ENCODE results near the gene TMEM38B. TPM values are rescaled to one million over a fixed set of nuclear protein-coding genes. Genes with fewer than 3 reads are reported as not detected.

The TMEM38B gene
- total and polyA plus RNA-seq, 8 donors: 0.87 to 26.8 (median 3.4) TPM

- 42 to 56% (median 51%) methylated on average over 6 of the region's 6 CpGs for WGBS, 5 donors
- intact Hi-C loops (cut with DNase I; ENCODE audit: low total_unique reads): no loop called here
- Histone ChIP-seq H3K4me3 (no peak overlapping the region), H3K4me1 (peaks cover 0 to 3% (median 0%) of the 10 kb centered on the region in 4 donors), H3K36me3 (no peaks in the 10 kb centered on the region), H3K27ac (no peak overlapping the region), H3K9me3 (no peaks in the 10 kb centered on the region), H3K27me3 (no peaks in the 10 kb centered on the region)
- TF ChIP-seq POLR2A (IDR thresholded peaks at IDR 0.05) (no peak), EP300 (IDR thresholded peaks at IDR 0.05) (no peak), POLR2AphosphoS5 (IDR thresholded peaks at IDR 0.05) (no peak)
- TF ChIP-seq, protein P1, sequence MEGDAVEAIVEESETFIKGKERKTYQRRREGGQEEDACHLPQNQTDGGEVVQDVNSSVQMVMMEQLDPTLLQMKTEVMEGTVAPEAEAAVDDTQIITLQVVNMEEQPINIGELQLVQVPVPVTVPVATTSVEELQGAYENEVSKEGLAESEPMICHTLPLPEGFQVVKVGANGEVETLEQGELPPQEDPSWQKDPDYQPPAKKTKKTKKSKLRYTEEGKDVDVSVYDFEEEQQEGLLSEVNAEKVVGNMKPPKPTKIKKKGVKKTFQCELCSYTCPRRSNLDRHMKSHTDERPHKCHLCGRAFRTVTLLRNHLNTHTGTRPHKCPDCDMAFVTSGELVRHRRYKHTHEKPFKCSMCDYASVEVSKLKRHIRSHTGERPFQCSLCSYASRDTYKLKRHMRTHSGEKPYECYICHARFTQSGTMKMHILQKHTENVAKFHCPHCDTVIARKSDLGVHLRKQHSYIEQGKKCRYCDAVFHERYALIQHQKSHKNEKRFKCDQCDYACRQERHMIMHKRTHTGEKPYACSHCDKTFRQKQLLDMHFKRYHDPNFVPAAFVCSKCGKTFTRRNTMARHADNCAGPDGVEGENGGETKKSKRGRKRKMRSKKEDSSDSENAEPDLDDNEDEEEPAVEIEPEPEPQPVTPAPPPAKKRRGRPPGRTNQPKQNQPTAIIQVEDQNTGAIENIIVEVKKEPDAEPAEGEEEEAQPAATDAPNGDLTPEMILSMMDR (IDR thresholded peaks at IDR 0.05): no peak
- DNase-seq: no peak
Observed at GRCh38 chr9:105676351-105676923, 17.9 kb upstream of the TMEM38B start.

DNA sequence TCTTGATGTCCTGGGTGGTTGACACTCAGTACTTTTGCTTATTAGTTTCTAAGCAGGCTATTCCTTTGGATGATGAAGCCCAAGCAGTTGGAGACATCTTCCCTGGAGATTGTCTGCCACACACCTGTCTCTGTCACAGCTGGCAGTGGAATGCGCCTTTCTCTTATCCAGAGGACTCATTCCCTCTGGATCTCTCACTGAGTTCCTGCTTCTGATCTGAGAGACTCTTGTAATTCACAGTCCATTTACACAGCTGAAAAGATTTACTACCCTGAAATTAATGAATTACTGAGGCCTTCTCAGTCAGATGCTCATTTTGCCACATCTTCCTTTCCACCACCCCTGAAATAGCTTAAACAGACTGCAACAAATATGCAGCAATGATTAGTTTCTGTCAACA lies 16.2 kb upstream of the TMEM38B start:
- Histone ChIP-seq H3K9me3 (no peaks in the 10 kb centered on the region), H3K4me1 (no peaks in the 10 kb centered on the region), H3K36me3 (no peaks in the 10 kb centered on the region), H3K4me3 (no peak overlapping the region), H3K27ac (no peak overlapping the region), H3K27me3 (no peaks in the 10 kb centered on the region)
- 93 to 100% (median 96%) methylated on average over 1 of the region's 1 CpG for WGBS, 5 donors
- no peak for DNase-seq
- intact Hi-C loops (cut with DNase I; ENCODE audit: low total_unique reads): no loop called here
- no peak for TF ChIP-seq EP300 (IDR thresholded peaks at IDR 0.05)
- TF ChIP-seq POLR2AphosphoS5 (IDR thresholded peaks at IDR 0.05): no peak
- TF ChIP-seq, protein P1 (IDR thresholded peaks at IDR 0.05): no peak
- no peak for TF ChIP-seq POLR2A (IDR thresholded peaks at IDR 0.05)

DNA sequence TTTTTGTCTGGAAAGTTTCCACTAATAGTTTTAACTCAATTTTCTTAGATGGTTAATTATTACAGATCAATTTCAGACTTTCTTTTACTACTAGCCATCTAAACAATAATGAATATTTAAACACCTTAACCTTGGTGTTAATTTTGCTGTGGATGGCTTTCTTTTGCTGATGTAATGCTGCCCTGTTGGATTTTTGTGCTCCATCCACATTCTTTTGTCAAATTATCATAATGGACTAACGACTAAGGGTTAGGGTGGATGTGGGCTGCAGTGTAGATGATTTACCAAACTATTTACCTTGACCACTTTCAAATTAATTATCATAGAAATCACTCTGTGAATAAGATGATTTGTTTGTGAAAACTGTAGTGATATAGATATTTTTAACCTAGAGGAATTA lies 15.6 kb upstream of the TMEM38B start:
- Histone ChIP-seq H3K4me3 (no peak overlapping the region), H3K4me1 (no peaks in the 10 kb centered on the region), H3K36me3 (no peaks in the 10 kb centered on the region), H3K9me3 (no peaks in the 10 kb centered on the region), H3K27me3 (no peaks in the 10 kb centered on the region), H3K27ac (no peak overlapping the region)
- TF ChIP-seq, protein P1 (IDR thresholded peaks at IDR 0.05): no peak
- TF ChIP-seq EP300 (IDR thresholded peaks at IDR 0.05) (no peak), POLR2A (IDR thresholded peaks at IDR 0.05) (no peak), POLR2AphosphoS5 (IDR thresholded peaks at IDR 0.05) (no peak)
- 30 to 56% (median 41%) methylated on average over 1 of the region's 1 CpG for WGBS, 5 donors
- no peak for DNase-seq
- intact Hi-C loops (cut with DNase I; ENCODE audit: low total_unique reads): no loop called here

DNA sequence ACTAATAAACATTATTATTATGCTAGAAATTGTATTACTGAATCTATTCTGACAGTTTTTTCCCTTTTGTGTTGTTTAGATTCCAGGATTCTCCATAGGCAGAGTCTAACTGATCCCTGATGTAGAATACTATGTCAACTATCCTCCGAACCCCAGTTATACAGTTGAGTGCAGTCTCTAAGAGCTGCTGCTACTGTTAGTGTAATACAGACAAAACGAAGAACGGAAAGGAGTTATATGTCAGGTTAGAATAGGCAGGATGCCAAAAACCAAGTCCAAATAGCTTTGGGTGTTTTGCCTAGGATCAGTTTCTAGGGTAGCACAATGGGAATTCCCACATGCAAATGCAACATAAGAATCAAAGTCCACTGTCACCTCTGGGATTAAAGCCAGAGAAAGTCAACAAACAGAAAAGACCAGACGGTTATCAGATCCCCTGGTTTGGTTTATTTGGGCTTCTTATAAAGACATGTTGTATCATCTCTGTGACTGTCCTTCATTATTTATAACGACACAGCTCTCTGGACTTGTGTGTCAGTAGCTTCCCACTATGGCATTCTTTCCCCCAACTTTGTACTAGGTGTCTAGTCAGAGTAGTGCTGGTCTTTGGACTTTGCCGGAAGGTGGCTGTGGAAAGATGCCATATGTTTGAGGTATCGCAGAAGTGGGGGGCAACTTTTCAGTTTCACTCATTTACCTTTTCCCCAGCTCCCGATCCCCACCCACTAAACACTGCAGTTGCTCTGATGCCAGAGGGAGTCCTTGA lies 14.9 kb upstream of the TMEM38B start:
- WGBS, 5 donors: 58 to 70% (median 65%) methylated on average over 8 of the region's 8 CpGs
- Histone ChIP-seq H3K4me3 (no peak overlapping the region), H3K9me3 (no peaks in the 10 kb centered on the region), H3K27me3 (no peaks in the 10 kb centered on the region), H3K36me3 (no peaks in the 10 kb centered on the region), H3K27ac (no peak overlapping the region), H3K4me1 (no peaks in the 10 kb centered on the region)
- TF ChIP-seq, protein P1 (IDR thresholded peaks at IDR 0.05): no peak
- TF ChIP-seq EP300 (IDR thresholded peaks at IDR 0.05) (no peak), POLR2AphosphoS5 (IDR thresholded peaks at IDR 0.05) (no peak), POLR2A (IDR thresholded peaks at IDR 0.05) (no peak)
- intact Hi-C loops (cut with DNase I; ENCODE audit: low total_unique reads): no loop called here
- no peak for DNase-seq
